AML-193 (cell line): ENCODE data around the gene SUMO2.
"Not testable (repeated sequence)": the region's sequence is repeated elsewhere in the genome, so short reads cannot be mapped to it uniquely, and the experiment has no call there.

Experiments used
- DNase-seq, 2 experiments: peaks; one replicate each; lab custom pipeline; 2025; lab: John Stamatoyannopoulos, UW

SUMO2 gene

DNA sequence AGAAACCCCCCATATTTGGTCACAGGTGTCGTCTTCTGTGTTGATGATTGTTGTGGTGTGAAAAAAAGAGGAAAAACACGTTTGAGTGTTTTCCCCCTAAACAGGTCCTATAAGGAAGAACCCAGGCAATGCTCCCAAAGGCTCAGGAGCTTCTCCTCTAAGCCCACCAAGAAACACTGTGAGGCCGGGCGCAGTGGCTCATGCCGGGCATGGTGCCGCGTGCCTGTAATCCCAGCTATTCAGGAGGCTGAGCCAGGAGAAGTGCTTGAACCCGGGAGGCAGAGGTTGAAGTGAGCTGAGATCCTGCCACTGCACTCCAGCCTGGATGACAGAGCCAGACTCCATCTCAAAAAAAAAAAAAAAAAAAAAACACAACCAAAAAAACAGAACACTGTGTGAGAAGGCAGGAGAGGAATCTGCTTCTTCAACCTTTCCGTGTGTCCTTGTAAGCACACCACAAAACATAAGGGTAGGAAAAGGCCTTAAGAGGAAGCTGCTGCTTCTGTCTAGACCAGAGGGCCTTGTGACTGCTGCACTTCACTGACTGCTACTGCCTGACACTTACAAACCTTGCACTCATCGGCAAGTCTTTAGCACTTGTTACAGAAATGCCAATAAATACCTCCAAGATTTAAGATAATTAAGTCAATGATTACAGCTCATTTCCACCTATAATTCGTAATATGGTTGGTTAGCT is 37.8 kb downstream of the SUMO2 start:
- no peak for DNase-seq

DNA sequence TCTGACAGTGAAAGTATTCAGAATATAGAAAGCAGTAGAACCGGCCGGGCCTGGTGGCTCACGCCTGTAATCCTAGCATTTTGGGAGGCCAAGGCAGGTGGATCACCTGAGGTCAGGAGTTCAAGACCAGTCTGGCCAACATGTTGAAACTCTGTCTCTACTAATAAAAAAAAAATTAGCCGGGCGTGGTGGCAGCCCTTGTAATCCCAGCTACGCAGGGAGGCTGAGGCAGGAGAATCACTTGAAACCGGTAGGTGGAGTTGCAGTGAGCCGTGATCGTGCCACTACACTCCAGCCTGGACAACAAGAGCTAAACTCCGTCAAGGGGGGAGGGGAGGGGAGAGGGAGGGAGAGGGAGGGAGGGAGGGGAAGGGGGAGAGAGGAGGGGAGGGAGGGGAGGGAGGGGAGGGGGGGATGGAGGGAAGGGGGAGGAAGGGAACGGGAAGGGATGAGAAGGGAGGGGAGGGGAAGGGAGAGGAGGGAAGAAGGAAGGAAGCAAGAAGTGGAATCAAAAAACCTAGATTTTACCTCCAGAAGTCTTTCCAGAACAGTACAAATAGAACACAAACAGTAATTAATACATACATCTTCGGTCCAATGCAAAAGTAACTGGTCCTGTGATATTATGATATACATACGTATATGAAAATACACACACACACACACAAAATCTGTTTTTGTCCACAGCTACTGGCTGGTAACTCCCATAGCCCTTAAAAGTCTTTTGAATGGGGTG is 40.4 kb downstream of the SUMO2 start:
- DNase-seq: no peak

DNA sequence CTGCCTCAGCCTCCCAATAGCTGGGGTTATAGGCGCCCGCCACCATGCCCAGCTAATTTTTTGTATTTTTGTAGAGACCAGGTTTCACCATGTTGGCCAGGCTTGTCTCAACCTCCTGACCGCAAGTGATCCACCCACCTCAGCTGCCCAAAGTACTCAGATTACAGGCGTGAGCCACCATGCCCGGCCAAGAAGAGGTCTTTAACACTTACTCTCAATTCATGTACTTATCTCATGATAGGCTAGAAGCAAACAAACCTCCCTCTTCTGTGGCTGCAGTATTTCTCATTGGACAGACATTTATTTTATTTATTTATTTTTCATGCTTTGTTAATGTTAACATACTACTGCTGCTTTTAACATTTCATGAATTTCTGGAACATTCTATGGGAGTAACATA is 44.2 kb downstream of the SUMO2 start:
- no peak for DNase-seq

DNA sequence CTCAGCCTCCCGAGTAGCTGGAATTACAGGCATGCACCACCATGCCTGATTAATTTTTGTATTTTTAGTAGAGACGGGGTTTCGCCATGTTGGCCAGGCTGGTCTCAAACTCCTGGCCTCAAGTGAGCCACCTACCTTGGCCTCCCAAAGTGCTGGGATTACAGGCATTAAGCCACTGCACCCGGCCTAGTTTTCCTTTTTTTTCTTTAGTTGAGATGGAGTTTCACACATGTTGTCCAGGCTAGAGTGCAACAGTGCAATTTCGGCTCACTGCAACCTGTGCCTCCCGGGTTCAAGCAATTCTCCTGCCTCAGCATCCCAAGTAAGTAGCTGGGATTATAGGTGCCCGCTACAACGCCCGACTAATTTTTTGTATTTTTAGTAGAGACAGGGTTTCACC is 45.0 kb downstream of the SUMO2 start:
- DNase-seq: not testable (repeated sequence)

DNA sequence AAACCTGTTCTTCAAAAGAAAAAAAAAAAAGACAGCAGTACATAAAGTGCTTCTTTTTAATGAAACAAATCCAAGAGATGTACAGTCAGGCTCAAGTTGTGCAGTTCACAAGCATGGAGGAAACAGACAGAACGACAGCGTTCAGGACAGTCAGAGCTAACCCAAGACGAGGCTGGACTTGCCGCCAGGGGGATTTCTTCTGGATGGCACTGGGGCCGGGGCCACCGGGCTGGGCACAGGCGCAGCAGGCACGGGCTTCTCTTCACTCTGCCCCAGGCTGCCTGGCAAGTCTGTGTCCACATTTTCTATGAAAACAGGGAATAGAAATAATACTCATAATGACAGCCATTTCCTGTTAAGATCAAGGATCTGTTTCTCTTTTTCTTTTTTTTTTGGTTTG is 46.8 kb downstream of the SUMO2 start:
- no peak for DNase-seq

DNA sequence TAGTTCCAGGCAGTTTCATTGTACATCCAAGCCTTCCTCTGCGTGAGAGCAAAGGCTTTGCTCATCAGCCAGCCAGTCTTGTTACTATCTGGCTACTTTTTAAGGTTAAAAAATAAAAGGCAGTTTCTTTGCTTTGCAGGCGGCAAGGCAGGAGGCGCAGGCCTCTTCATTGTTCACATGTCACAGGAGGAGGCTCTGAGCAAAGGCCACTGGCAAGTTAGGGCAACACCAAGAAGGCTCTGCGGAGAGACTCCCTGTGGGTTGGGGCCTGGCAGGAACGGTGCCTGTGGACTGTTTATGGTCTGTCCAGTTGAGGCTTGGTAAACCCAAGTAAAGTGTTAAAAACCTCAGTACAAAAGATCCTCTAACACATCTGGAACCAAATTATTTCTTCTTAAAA is 47.3 kb downstream of the SUMO2 start:
- no peak for DNase-seq

DNA sequence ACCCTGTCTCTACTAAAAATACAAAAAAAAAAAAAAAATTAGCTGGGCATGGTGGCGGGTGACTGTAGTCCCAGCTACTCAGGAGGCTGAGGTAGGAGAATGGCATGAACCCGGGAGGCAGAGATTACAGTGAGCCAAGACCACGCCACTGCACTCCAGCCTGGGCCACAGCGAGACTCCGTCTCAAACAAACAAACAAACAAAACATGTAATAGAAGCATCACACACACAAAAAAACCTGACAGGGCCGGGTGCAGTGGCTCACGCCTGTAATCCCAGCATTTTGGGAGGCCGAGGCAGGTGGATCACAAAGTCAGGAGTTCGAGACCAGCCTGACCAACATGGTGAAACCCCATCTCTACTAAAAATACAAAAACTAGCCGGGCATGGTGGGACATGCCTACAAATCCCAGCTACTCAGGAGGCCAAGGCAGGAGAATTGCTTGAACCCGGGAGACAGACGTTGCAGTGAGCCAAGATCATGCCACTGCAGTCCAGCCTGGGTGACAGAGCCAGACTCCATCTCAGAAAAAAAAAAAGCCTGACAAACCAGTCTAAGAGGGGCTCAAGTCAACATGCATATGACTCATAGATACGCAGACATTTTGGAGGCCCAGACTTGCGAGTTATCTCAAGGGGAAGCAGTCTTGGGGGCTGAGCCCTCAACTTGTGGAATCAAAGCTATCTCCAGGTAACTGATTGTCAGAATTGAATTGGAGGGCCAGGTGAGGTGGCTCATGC is 49.0 kb downstream of the SUMO2 start:
- DNase-seq: not testable (repeated sequence)

DNA sequence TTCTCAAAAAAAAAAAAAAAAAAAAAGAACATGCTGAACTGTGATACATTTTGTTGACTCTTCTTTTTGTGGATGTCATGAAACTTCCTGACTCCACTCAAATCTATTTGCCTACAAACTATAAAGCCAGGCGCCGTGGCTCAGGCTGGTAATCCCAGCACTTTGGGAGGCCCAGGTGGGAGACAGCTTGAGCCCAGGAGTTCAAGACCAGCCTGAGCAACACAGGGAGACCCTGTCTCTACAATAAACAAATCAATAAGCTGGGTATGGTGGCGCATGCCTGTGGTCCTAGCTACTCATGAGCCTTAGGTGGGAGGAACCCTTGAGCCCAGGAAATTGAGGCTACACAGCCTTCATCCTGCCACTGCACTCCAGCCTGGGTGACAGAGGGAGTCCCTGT is 49.8 kb downstream of the SUMO2 start:
- DNase-seq: no peak

DNA sequence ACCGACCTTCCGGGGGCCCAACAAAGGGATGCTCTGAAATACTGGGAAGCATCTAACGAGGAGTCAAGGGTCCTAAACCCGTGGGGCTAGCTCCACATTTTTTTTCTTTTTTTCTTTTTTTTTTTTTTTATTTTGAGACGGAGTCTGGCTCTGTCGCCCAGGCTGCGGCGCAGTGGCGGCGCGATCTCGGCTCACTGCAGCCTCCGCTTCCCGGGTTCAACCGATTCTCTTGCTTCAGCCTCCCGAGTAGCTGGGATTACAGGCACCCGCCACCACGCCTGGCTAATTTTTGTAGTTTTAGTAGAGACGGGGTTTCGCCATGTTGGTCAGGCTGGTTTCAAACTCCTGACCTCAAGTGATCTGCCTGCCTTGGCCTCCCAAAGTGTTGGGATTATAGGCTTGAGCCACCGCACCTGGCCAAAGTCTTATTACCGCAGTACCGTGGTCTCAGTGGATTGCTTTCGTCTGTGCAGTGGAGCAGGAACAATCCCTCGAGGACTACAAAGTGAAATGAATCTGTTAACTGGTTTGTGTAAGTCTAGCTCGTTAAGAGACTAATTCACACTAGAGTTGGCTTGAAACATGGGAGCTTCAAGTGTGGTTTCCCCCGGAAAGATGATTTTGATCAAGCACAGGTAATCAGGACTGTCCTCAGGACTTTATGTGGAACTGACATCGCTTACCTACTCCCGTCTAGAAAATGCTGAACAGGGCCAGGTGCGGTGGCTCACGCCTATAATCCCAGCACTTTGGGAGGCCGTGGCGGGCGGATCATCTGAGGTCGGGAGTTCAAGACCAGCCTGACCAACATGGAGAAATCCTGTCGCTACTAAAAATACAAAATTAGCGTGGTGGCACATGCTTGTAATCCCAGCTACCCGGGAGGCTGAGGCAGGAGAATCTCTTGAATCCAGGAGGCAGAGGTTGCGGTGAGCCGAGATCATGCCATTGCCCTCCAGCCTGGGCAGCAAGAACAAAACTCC is 50.5 kb downstream of the SUMO2 start:
- DNase-seq: not testable (repeated sequence)

DNA sequence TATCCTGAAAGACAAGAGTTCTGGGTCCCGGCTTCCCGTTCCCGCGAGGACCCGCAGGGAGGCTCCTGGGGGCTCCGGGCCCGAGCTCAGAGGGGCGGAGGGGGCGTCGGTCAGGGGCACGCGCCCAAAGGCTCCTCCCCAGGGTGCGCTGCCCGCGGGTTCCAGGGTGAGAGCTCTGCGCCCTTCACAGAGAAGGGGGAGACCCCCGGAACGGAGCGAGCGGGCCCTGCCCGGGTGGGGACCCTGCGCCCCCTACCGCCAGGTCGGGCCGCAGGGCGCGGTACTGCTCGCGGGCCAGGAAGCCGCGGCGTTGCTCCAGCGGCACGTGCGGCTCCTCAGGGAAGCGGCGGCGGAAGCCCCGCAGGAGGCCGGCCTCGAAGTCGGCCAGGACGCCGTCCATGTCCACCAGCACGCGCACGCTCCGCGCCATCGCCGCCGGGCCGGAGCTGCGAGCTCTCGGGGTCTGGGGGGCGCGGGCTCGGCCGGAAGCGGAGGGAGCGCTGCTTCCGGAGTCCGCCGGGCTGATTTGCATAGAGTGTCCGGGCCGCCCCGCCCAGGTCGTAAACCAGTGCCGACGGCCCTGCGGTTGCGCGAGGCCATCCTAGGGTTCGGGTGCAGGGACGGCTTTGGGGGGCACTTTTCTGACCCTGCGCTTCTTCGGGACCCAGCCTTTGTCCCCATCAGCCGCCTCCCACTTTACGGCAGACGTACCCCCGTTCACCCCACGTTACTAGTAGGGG is 51.3 kb downstream of the SUMO2 start, which contains the start of gene NT5C:
NT5C (minus strand) TSS at position 465 of the 740 bp plus-strand sequence; CDS start at position 430, 35 bp downstream.
- DNase-seq: peak; percentile 72 to 80

DNA sequence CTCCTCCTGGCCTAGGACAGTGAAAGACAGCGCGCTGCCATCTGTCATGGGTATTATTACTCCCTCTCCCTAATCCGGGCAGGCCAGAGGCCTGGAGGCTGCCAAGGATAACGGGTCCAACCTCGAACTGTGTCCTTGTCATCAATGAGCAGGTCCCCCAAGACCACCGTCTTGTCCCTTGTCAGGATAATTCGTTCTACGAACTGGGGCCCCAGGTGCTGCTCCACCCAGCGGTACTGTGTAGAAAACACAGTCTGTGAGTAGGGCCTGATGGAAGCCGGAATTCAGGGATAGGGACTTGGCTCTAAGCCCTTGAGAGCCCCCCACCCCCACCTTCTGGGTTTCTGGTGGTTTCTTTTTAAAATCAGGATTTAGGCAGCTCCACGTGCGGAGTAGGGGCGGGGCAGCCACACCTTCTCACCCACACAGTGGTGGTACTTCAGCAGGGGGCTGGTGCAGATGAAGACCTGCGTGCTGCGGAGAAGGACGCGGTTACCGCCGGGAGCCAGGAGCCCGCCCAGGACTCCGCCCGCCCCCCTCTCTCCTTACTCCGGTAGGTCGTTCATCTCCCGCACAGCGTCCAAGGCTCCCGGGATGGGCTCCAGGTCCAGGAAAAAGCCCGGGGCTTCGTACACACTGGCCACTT is 52.0 kb downstream of the SUMO2 start:
- DNase-seq: peak; percentile 51 to 57

DNA sequence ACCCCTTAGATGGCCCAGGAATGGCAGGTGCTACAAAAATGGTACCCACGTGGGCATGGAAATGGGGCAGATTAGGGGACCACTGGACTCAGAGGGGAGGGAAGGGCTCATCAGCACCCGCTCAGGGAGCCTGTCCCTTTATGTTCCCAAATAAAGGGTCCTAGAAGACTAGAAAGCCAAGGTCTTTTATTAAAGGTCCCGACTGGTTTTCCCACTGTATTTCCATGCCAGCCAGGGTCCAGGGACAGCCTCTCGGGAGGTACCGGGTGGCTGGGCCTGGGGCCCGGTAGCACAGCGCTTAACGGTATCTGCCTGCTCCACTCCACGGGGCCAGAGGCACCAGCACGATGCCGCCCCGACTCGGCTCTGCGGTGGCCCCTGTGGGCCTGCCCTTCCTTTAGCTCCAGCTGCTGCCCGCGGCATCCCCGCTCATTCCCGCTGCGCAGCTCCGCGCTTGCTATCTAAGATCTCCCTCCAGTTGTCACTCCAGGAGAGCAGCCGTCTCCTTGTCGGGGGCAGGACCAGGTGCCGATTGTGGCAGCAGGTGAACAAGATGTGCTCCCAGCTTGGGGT is 52.6 kb downstream of the SUMO2 start:
- no peak for DNase-seq

DNA sequence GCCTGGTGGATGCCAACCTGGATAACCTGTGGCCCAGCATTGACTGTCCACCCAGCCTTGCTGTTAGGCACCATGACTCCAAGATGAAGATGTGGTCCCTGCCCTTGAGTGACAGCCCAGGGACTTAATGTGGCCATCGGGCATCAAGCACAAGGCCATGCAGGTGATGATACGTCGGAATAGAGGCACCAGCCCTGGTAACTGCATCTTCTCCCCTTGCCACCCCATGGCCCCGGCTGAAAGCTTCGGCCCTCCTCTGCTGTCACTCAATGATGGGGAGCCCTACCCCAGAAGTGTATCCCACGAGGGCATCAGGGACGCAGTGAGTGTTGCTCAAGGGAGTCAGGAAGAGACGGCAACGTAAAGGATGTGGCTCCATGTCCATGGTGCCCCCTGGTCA is 53.2 kb downstream of the SUMO2 start:
- no peak for DNase-seq

DNA sequence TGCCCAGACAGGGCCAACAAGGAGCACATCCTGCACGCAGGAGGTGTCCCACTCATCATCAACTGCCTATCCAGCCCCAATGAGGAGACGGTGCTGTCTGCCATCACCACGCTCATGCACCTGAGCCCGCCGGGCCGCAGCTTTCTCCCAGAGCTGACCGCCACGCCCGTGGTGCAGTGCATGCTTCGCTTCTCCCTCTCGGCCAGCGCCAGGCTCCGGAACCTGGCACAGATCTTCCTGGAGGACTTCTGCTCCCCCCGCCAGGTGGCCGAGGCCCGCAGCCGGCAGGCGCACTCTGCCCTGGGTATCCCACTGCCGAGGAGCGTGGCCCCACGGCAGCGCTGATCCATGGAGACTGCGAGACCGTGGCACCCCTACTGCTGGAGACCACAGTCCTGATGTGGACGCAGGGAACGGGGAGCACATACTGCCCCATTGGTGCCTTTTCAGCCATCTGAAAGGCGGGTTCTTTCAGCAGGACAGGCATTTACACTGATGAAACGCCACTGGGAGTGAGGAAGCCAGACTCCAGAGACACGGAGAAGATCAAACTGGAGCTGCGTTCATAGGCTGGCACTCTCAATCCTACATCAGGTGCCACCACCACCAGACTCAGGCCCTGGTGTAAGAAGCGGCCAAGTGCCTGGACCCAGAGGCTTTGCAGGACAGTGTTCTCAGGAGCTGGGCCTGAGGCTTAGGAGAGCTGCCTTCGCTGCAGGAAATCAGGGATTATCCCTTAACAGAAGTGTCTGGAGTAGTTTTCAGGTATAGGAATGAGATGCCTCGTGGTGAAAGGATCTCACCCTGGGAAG is 53.9 kb downstream of the SUMO2 start:
- no peak for DNase-seq

DNA sequence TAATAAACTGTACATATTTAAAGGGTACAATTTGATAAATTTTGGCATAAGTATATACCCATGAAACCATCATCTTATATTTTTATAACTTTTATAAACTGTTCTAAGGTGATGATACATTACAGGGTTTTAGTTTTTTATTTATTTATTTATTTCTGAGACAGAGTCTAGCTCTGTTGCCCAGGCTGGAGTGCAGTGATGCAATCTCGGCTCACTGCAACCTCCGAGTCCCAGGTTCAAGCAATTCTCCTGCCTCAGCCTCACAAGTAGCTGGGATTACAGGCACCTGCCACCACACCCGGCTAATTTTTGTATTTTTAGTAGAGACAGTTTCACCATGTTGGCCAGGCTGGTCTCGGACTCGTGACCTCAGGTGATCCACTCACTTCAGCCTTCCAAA is 54.8 kb downstream of the SUMO2 start:
- DNase-seq: not testable (repeated sequence)

DNA sequence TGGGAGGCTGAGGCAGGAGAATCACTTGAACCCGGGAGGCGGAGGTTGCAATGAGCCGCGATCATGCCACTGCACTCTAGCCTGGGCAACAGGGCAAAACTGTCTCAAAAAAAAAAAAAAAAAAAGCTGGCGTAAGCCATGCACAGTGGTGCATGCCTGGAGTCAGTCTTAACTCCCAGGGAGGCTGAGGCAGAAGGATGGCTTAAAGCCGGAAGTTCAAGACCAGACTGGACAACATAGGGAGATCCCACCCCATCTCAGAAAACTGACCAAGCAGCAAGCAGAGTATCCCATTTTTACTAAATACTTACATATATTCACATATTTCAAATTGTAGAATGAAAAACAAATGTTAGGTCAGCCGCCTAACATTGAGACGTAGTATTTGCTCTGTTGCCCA is 55.8 kb downstream of the SUMO2 start:
- DNase-seq: no peak

DNA sequence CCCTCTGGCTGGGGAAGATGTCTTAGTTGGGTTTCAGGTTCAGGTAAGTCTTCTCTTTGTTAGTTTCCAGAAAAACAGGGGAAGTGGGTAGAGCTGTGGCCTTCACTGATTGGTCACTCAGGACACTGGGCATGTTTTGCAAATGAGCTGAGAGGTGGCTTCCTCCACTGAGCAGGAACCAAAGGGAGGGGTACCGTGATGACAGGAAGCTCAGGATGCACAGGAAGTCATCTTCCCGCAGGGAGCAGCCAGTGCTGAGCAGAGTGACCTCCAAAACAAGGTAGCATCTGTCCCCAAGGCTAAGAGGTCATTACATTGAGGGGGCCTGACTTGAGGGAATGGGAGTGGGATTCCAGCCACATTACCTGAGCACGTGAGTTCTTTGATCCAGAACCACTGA is 56.8 kb downstream of the SUMO2 start:
- DNase-seq: no peak

DNA sequence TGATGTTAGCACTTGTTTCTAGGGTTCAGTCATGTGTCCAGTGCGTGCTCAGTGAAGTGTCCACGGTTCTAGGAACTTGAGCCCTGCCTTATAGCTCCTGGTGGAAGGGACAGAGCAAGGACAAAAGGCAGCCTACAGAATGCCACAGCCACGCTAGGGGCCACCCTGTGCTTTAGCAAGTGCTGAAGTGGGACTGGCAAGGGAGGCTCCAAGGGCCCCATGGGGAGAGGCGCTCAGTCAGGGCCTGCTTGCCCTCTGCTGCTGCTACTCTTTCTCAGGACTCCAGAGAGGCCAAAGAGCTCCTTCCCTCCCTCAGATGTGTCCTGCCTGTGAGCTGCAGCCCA is 58.0 kb downstream of the SUMO2 start:
- no peak for DNase-seq
